Measurements from ENCODE around the gene OR52E8.

- TF ChIP-seq CTCF (IDR thresholded peaks at IDR 0.05) (no peak), POLR2A (IDR thresholded peaks at IDR 0.05) (no peak)
These were observed 47.3 kb downstream of the OR52E8 start for GRCh38 chr11:5809905-5810795.
